ENCODE data around the gene TENM3.

DNA sequence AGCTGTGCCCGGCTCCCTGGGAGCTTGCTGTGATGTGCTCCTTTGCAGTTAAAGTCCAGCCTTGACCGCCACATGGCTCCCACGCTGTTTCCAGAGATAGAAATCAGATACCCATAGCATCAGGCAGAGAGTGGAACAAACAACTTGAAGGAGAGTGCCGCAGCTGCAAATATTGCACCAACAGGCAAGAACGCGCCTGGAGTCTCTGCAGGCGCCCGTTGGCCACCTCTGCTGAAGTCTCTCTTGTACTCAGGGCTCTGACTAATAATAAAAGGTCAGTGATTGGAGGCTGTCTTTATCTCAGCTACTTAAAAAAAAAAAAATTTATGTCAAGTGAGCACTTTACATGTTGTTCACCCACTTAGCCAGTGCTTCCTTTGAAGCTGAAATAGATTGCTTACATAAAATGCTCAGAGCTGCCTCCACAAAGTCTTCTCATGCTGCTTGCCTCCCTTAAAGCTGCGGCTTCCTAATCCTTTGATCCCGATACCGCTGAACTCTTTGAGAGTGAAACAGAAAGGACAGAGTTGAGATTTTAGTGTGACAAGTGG is 30.9 kb upstream of the TENM3 start:
- TF ChIP-seq, protein P1, sequence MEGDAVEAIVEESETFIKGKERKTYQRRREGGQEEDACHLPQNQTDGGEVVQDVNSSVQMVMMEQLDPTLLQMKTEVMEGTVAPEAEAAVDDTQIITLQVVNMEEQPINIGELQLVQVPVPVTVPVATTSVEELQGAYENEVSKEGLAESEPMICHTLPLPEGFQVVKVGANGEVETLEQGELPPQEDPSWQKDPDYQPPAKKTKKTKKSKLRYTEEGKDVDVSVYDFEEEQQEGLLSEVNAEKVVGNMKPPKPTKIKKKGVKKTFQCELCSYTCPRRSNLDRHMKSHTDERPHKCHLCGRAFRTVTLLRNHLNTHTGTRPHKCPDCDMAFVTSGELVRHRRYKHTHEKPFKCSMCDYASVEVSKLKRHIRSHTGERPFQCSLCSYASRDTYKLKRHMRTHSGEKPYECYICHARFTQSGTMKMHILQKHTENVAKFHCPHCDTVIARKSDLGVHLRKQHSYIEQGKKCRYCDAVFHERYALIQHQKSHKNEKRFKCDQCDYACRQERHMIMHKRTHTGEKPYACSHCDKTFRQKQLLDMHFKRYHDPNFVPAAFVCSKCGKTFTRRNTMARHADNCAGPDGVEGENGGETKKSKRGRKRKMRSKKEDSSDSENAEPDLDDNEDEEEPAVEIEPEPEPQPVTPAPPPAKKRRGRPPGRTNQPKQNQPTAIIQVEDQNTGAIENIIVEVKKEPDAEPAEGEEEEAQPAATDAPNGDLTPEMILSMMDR (IDR thresholded peaks at IDR 0.05; ENCODE audit: extremely low read depth in 1 of 2, insufficient read depth in 1 of 2, low read depth in 1 of 2, low read length in 2 of 2): no peak
- TF ChIP-seq POLR2A (IDR thresholded peaks at IDR 0.05; ENCODE audit: low read depth, low read length): no peak
- TF ChIP-seq POLR2AphosphoS5 (IDR thresholded peaks at IDR 0.05; ENCODE audit: insufficient read depth, low read depth, low read length): no peak
- no peak for TF ChIP-seq EZH2 (IDR thresholded peaks at IDR 0.05; ENCODE audit: borderline replicate concordance, low read depth, low read length, severe bottlenecking)
- TF ChIP-seq, protein P2, sequence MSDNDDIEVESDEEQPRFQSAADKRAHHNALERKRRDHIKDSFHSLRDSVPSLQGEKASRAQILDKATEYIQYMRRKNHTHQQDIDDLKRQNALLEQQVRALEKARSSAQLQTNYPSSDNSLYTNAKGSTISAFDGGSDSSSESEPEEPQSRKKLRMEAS (IDR thresholded peaks at IDR 0.05; ENCODE audit: insufficient read depth, insufficient read length): no peak
- no peak for TF ChIP-seq JUN (IDR thresholded peaks at IDR 0.05; ENCODE audit: borderline replicate concordance, insufficient read depth, insufficient read length, low read depth)
- no peak for TF ChIP-seq MYC (IDR thresholded peaks at IDR 0.05; ENCODE audit: low read depth, low read length)
- no peak for TF ChIP-seq FOS (IDR thresholded peaks at IDR 0.05; ENCODE audit: borderline replicate concordance, insufficient read depth, low read length)
